GM23338 (cell line): ENCODE measurements around the gene HACL1. TPM values are rescaled to one million over a fixed set of nuclear protein-coding genes. Genes with fewer than 3 reads are reported as not detected.

ENCODE experiments used
- ATAC-seq: fragments of 200-7000 bp; cut with Tn5 transposase; 3 replicates; pipeline ENCODE4 v1.9.1; 2020
- DNase-seq: peaks from one replicate; pipeline ENCODE4 v3.0.0-alpha.2; 2015; ENCODE audit warnings: low spot score
- H2AFZ ChIP-seq: fragments of 200-600 bp; sonication (generic); 2 replicates; pipeline ENCODE4 v1.8.0; 2016; ENCODE audit warnings: antibody characterized with exemption, mild to moderate bottlenecking, moderate library complexity
- H3F3A ChIP-seq: fragments of 200-600 bp; sonication (generic); replicated peaks from 2 replicates; pipeline ENCODE4 v1.8.0; 2017; ENCODE audit warnings: antibody characterized with exemption, mixed run types, low read depth
- H3K27ac ChIP-seq: fragments of 200-600 bp; sonication (generic); 2 replicates; pipeline ENCODE4 v1.6.1; 2016; ENCODE audit warnings: low read depth
- H3K27me3 ChIP-seq: fragments of 200-600 bp; sonication (generic); 2 replicates; pipeline ENCODE4 v1.8.0; 2016; ENCODE audit warnings: mild to moderate bottlenecking, mixed run types, moderate library complexity; ENCODE audit not compliant: insufficient read depth
- H3K36me3 ChIP-seq: fragments of 200-600 bp; sonication (generic); 2 replicates; pipeline ENCODE4 v1.8.0; 2016; ENCODE audit warnings: mild to moderate bottlenecking; ENCODE audit not compliant: insufficient read depth
- H3K4me1 ChIP-seq: fragments of 200-600 bp; sonication (generic); 2 replicates; pipeline ENCODE4 v1.8.0; 2016; ENCODE audit warnings: mild to moderate bottlenecking, moderate library complexity; ENCODE audit not compliant: insufficient read depth
- H3K4me2 ChIP-seq: fragments of 200-600 bp; sonication (generic); 2 replicates; pipeline ENCODE4 v1.7.1; 2017; ENCODE audit warnings: mixed run types
- H3K4me3 ChIP-seq: fragments of 200-600 bp; sonication (generic); 2 replicates; pipeline ENCODE4 v1.6.1; 2016; ENCODE audit warnings: mixed run types
- H3K79me2 ChIP-seq: fragments of 200-600 bp; sonication (generic); replicated peaks from 2 replicates; pipeline ENCODE4 v1.8.0; 2017; ENCODE audit warnings: mild to moderate bottlenecking; ENCODE audit not compliant: insufficient read depth
- H3K9me2 ChIP-seq: fragments of 200-600 bp; sonication (generic); 2 replicates; pipeline ENCODE4 v1.8.0; 2017; ENCODE audit not compliant: insufficient read depth
- H4K20me1 ChIP-seq: fragments of 200-600 bp; sonication (generic); replicated peaks from 2 replicates; pipeline ENCODE4 v1.8.0; 2017; ENCODE audit warnings: mild to moderate bottlenecking; ENCODE audit not compliant: insufficient read depth
- H3K27ac Mint-ChIP-seq: 2 replicates; pipeline ENCODE4 v1.8.0; 2020; ENCODE audit warnings: inconsistent platforms, mild to moderate bottlenecking, moderate library complexity, mixed read lengths
- H3K27me3 Mint-ChIP-seq: 3 replicates; pipeline ENCODE4 v1.8.0; 2022; ENCODE audit warnings: low read depth, mild to moderate bottlenecking, moderate library complexity, mixed read lengths, inconsistent platforms; ENCODE audit not compliant: insufficient read depth, poor library complexity
- H3K36me3 Mint-ChIP-seq: 3 replicates; pipeline ENCODE4 v1.8.0; 2021; ENCODE audit warnings: low read depth, mild to moderate bottlenecking, inconsistent platforms, moderate library complexity, mixed read lengths
- H3K4me1 Mint-ChIP-seq: 3 replicates; pipeline ENCODE4 v1.8.0; 2020; ENCODE audit warnings: mild to moderate bottlenecking, inconsistent platforms, mixed read lengths
- H3K4me3 Mint-ChIP-seq: 3 replicates; pipeline ENCODE4 v1.8.0; 2021; ENCODE audit warnings: moderate library complexity, mild to moderate bottlenecking, inconsistent platforms, mixed read lengths
- H3K9me3 Mint-ChIP-seq: 3 replicates; pipeline ENCODE4 v1.8.0; 2020; ENCODE audit warnings: moderate library complexity, mild to moderate bottlenecking, inconsistent platforms, mixed read lengths
- CREB1 ChIP-seq: fragments of 250-450 bp; sonication (Bioruptor Pico); IDR thresholded peaks from 2 replicates; pipeline ENCODE4 v1.5.0; 2020; ENCODE audit warnings: low read depth, mild to moderate bottlenecking, moderate library complexity
- CTCF ChIP-seq, 2 experiments: fragments of 200-600 bp in 1 of 2; sonication (generic) in 1 of 2; conservative IDR thresholded peaks; 2 replicates each; pipeline versions ENCODE4 v1.5.1 to v1.6.1; 2016 to 2017; ENCODE audit warnings: antibody characterized with exemption in 2 of 2, low read depth in 2 of 2, mild to moderate bottlenecking in 2 of 2, moderate library complexity in 1 of 2
- ETS1 ChIP-seq: IDR thresholded peaks from 2 replicates; pipeline ENCODE4 v1.6.1; 2016; ENCODE audit warnings: antibody characterized with exemption
- EZH2 ChIP-seq: fragments of 200-600 bp; sonication (generic); IDR thresholded peaks from one replicate; pipeline ENCODE4 v1.8.0; 2017; ENCODE audit warnings: antibody characterized with exemption, mild to moderate bottlenecking, low read depth; ENCODE audit not compliant: unreplicated experiment
- EZH2phosphoT487 ChIP-seq: fragments of 200-600 bp; sonication (generic); IDR thresholded peaks from one replicate; pipeline ENCODE4 v1.8.1; 2018; ENCODE audit warnings: antibody characterized with exemption; ENCODE audit not compliant: unreplicated experiment
- JUNB ChIP-seq: IDR thresholded peaks from one replicate; pipeline ENCODE4 v1.6.1; 2016; ENCODE audit warnings: antibody characterized with exemption; ENCODE audit not compliant: unreplicated experiment
- NANOG ChIP-seq: IDR thresholded peaks from 2 replicates; pipeline ENCODE4 v1.6.1; 2016; ENCODE audit warnings: antibody characterized with exemption, borderline replicate concordance
- POLR2AphosphoS5 ChIP-seq: IDR thresholded peaks from 2 replicates; pipeline ENCODE4 v1.6.1; 2016; ENCODE audit warnings: antibody characterized with exemption, low read depth
- STAT1 ChIP-seq: IDR thresholded peaks from one replicate; pipeline ENCODE4 v1.6.1; 2016; ENCODE audit warnings: antibody characterized with exemption; ENCODE audit not compliant: unreplicated experiment
- ZNF114 ChIP-seq: fragments of 250-450 bp; sonication (Bioruptor Pico); IDR thresholded peaks from 2 replicates; pipeline ENCODE4 v1.5.0; 2020; ENCODE audit warnings: mild to moderate bottlenecking, moderate library complexity
- ZNF331 ChIP-seq: fragments of 250-450 bp; sonication (Bioruptor Pico); IDR thresholded peaks from 2 replicates; pipeline ENCODE4 v1.5.0; 2020; ENCODE audit warnings: low read depth, mild to moderate bottlenecking, moderate library complexity
- ZNF462 ChIP-seq: fragments of 250-450 bp; sonication (Bioruptor Pico); IDR thresholded peaks from 2 replicates; pipeline ENCODE4 v1.5.0; 2020; ENCODE audit warnings: mild to moderate bottlenecking, moderate library complexity
- polyA plus RNA-seq: library from polyadenylated mRNA; unstranded; fragments of >200 nt; fragmentation: Nextera tagmentation; extraction: Ambion mirVana; gene quantifications from 2 replicates; pipeline ENCODE4 v1.2.1, GENCODE V29; 2016
- total RNA-seq: library from RNA; depleted of rRNA; stranded (reverse); fragments of >200 nt; shearing (Covaris generic); gene quantifications from 2 replicates; pipeline ENCODE4 v1.2.3, GENCODE V29; 2014
- TF ChIP-seq, protein P1 (sequence below): IDR thresholded peaks from one replicate; pipeline ENCODE4 v1.6.1; 2018; ENCODE audit warnings: antibody characterized with exemption; ENCODE audit not compliant: unreplicated experiment

Gene HACL1
- total and polyA plus RNA-seq, 2 experiments from 2014 or later = 19.6 to 33.5 TPM

DNA sequence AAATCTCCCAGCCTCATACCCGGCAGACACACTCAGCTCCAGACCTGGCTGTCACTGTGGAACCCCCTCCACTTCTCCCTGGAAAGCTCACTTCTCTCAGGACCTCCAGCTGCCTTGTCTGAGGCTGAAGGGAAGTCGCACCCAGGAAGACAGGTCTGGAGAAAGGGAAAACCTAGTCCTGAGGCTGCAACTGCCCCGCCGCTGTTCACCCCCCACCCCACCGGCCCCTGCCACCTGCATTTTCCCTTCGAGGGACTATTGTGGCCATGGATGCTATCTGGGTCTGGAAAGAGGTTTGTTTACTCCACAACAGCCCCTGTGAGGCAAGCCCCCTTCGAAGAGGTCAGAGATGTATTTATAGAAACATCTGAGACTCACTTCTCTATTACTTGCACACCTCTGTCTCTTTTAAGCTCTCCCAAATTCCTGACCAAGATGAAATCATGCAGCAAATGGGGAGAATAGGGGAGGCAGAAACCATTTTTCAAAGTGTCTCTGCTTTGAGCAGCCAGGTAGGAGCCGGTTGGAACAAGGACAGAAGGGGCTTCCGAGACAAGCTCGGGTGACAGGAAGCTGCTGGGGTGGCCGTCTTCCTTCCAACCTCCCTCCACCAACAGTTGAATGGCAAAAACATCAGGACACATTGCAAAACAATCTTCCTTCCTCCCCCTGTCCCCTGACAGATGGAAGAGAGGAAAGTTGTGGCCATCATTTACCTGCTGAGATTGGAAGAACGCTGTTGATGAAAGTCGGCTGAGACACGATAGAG lies 80.4 kb downstream of the HACL1 start:
- Histone ChIP-seq H3K27ac (no peak overlapping the region), H3F3A (no peaks in the 10 kb centered on the region), H4K20me1 (no peaks in the 10 kb centered on the region), H3K27me3 (peaks cover 21% of the 10 kb centered on the region), H2AFZ (peak overlapping the region; percentile 94), H3K4me3 (peak overlapping the region; percentile 16; the same call in 1 of the 2 replicates), H3K36me3 (no peaks in the 10 kb centered on the region), H3K4me2 (peak overlapping the region; percentile 69), H3K9me2 (no peaks in the 10 kb centered on the region; the same call in 1 of the 2 replicates), H3K79me2 (no peaks in the 10 kb centered on the region), H3K4me1 (peaks cover 10% of the 10 kb centered on the region)
- DNase-seq (no peak), ATAC-seq (peak; percentile 29)
- TF ChIP-seq JUNB (no peak), ZNF331 (CRISPR knock-in tag) (no peak), NANOG (no peak), EZH2phosphoT487 (no peak), STAT1 (no peak), ETS1 (no peak), EZH2 (no peak), ZNF114 (no peak), POLR2AphosphoS5 (no peak), CTCF (conservative IDR thresholded peaks at IDR 0.05; ENCODE audit: low read depth in 2 of 2) (no peak), CREB1 (no peak), ZNF462 (CRISPR knock-in tag) (no peak)
- TF ChIP-seq, protein P1, sequence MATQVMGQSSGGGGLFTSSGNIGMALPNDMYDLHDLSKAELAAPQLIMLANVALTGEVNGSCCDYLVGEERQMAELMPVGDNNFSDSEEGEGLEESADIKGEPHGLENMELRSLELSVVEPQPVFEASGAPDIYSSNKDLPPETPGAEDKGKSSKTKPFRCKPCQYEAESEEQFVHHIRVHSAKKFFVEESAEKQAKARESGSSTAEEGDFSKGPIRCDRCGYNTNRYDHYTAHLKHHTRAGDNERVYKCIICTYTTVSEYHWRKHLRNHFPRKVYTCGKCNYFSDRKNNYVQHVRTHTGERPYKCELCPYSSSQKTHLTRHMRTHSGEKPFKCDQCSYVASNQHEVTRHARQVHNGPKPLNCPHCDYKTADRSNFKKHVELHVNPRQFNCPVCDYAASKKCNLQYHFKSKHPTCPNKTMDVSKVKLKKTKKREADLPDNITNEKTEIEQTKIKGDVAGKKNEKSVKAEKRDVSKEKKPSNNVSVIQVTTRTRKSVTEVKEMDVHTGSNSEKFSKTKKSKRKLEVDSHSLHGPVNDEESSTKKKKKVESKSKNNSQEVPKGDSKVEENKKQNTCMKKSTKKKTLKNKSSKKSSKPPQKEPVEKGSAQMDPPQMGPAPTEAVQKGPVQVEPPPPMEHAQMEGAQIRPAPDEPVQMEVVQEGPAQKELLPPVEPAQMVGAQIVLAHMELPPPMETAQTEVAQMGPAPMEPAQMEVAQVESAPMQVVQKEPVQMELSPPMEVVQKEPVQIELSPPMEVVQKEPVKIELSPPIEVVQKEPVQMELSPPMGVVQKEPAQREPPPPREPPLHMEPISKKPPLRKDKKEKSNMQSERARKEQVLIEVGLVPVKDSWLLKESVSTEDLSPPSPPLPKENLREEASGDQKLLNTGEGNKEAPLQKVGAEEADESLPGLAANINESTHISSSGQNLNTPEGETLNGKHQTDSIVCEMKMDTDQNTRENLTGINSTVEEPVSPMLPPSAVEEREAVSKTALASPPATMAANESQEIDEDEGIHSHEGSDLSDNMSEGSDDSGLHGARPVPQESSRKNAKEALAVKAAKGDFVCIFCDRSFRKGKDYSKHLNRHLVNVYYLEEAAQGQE = no peak
- Mint-ChIP-seq H3K36me3 (no peaks in the 10 kb centered on the region), H3K27ac (no peak overlapping the region), H3K27me3 (peaks cover 27% of the 10 kb centered on the region), H3K4me3 (peak overlapping the region; percentile 53), H3K4me1 (peaks cover 26% of the 10 kb centered on the region), H3K9me3 (no peaks in the 10 kb centered on the region)
